ENCODE measurements around the gene LRRC74B.

Gene LRRC74B

DNA sequence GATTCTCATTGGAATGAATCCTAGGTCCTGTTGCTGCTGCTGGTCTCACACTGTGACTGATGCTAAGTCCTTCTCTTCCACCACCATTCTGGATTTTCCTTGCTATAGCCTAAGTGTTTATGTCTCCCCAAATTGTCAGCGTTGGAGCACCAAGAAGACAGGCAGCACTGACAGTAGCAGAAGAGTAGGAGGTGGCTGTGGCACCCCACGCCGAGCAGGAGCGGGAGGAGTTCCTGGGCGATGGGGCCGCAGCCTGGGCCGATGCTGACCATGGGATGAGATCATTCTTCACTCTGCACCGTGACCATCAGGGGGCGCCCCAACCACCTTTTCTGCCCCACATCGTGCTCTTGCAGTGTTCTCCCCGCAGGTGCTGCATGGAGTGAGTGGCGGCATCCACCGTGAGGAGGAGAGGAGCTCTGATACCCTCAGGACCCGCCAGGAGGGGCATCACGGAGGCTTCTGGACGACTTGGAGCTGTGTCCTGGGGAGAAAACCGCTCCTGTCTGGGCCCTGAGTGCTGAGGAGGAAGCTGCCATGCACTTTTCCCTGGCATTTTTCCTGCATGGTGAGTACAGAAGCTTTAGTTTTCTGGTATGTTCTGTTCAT, 57.0 kb downstream of the LRRC74B start:
- DNase-seq (ENCODE audit: low read depth, low spot score) = peak; percentile 61

GRCh38 chr22:21103633-21104032, 57.9 kb downstream of the LRRC74B start:
- DNase-seq (ENCODE audit: low read depth, low spot score) = no peak

GRCh38 chr22:21104126-21104691, 58.5 kb downstream of the LRRC74B start:
- DNase-seq (ENCODE audit: low read depth, low spot score) = no peak

- DNase-seq (ENCODE audit: low read depth, low spot score) = no peak
Measured at GRCh38 chr22:21105294-21105693, 59.5 kb downstream of the LRRC74B start.

GRCh38 chr22:21106000-21106399, 60.3 kb downstream of the LRRC74B start:
- DNase-seq (ENCODE audit: low read depth, low spot score) = no peak

DNA sequence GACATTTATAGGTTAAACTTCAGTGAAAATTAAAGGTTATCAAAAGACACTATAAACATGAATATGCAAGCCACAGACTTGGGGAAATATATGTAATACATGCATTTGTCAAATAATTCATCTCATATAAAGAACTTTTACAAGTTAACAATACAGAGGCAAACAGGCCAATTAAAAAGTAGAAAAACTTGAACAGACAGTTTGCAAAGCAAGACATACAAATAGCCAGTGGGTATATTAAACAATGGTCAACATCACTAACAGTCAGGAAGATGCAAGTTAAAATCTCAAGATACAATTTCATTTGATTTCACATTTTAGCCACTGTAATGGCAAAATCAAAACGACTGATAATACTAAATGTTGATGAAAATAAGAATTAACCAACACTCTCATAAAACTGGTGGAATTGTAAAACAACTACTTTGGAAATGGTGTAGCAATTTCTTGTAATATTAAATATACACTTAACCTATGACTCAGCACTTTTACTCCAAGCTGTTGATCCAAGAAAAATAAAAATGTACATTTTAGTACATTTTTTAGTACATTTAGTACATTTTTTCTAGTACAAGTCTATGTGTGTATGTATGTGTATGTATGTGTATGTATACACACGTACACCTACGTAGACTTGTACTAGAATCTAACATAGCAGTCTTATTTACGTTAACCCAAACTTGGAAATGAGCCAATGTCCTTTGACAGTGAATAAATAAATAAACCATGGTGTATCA, 62.8 kb downstream of the LRRC74B start:
- no peak for DNase-seq (ENCODE audit: low read depth, low spot score)

Measured in activated naive CD8-positive, alpha-beta T cell treated with anti-CD3 and anti-CD28 coated beads, Interleukin-2, amount 50 U/mL, for 16 hours (primary cell).